Eye (tissue), 1 donor: Measurements from ENCODE around the gene METTL8.
"Not testable (repeated sequence)": the region's sequence is repeated elsewhere in the genome, so short reads cannot be mapped to it uniquely, and the experiment has no call there.

Source experiments
- DNase-seq: peaks from one replicate; pipeline ENCODE4 v3.0.0-alpha.2; 2015

Gene METTL8

GRCh38 chr2:171422710-171423495, 10.9 kb downstream of the METTL8 start:
- DNase-seq: not testable (repeated sequence)

DNA sequence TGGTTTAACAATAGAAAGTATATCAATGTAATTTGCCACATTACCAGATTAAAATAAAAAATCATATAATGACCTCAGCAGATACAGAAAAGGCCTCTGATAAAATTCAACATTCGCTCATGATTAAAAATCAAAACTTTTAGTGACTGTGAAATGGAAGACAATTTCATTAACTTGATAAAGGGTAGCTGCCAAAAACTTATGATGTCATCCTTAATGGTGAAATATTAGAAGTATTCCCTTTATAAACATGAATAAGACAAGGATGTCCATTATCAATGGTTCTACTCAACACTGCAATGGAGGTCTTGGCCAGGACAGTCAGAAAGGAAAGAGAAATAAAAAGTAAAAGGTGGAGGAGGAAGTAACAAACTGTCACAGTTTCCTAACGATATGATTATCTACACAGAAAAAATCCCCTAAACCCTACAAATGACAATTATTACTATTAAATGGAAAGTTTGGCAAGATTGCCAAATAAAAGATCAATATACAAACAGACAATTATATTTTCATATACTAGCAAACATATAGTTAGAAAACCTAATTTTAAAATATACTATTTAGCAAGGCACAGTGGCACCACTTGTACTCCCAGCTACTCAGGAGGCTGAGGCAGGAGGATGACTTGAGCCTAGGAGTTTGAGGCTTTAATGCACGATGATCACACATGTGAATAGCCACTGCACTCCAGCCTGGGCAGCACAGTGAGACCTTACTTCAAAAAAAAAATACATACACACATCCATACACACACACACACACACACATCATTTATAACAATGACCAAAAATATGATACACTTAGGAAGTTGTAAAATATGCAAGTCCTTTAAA, 12.8 kb downstream of the METTL8 start:
- no peak for DNase-seq

GRCh38 chr2:171419333-171419732, 14.5 kb downstream of the METTL8 start:
- no peak for DNase-seq

DNA sequence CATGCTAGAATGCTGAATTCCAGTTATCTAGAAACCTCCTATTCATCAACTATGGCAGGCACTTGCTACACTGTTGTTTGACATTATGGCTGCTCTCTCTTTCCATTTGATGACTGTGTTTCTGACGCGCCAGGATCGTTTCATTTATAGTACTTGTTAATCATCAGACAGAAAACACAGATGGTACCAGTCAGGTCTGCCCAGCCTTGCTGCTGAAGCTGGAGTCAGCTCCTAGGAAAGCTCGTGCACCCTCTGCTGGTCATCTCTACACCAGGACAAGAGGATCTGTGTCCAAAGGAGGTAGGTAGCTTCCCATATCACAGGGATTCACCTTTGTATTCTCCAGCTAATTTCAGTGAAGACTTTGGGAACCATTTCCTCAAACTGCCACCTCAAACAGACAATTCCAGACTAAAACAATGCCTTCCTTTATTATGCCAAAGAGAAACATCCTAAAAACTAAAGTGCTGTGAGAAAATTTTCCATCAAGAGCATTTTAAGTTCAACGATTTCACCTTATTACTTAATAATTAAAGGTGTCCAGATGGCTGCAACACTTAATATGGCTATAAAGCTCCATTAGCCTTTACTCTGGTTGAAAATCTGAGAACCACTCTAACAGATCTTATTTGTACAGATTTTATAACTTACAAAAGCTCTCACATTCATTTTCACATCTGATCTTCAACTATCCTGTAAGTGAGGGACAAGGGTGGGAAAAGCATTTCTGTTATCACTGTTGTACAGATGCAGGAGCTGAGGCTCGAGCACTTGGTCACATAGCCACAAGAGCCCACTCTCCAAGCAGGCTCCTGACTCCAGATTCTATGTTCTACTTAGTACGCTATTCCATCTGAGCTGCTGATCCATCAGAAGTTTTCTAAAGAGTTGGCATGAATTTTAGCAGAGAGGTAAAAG, 17.5 kb downstream of the METTL8 start:
- peak; percentile 95 for DNase-seq

GRCh38 chr2:171414645-171415044, 19.1 kb downstream of the METTL8 start:
- not testable (repeated sequence) for DNase-seq

GRCh38 chr2:171412571-171413175, 21.1 kb downstream of the METTL8 start:
- no peak for DNase-seq

DNA sequence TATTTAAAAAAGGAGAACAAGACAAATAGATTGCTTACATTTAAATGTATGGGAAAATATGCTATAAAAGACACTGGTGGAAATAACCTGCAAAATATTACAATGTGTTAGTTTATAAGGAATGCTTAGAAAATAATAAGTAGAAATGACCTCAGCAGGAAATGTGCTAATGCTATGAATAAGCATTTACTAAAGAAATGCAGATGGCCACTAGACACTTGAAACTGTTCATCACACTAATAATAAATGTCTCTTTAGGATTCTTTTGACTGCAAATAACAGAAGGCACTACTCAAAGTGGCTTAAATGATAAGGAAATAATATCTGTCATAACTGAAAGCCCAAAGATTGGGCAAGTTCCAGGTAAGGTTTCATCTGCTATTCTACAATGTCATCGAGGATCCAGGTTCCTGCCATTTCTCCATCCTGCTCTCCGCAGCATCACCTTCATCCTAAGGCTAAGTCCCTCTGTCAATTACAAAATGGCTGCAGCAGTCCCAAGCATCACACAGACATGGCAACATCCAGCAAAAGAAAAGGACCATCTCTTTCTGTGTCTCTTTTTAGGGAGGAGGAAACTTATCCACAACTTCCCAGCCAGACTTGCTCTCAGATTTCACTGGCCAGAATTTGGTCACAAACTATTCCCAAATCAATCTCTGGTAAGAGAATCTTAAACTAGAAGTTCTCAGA, 21.9 kb downstream of the METTL8 start:
- no peak for DNase-seq

GRCh38 chr2:171411214-171411613, 22.6 kb downstream of the METTL8 start:
- DNase-seq: no peak

GRCh38 chr2:171410624-171411023, 23.2 kb downstream of the METTL8 start:
- no peak for DNase-seq

DNA sequence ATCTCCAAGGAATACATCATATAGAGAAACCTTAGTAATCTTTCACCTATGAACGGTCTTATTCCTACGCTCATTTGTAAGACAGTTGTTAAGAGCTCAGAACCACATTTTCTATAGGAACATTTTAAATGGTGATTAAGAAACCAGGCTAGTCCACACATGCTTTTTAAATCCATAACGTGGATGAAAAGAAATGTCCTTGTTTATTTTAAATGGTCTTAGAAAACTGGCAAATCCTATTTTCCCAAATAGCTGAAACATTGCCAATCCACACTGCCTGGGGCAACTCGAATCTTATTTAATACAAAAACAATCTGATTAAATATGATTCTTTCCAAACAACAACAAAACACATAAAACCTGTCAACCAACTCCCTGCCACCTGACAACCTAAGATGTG, 23.7 kb downstream of the METTL8 start:
- peak; percentile 52 for DNase-seq

DNA sequence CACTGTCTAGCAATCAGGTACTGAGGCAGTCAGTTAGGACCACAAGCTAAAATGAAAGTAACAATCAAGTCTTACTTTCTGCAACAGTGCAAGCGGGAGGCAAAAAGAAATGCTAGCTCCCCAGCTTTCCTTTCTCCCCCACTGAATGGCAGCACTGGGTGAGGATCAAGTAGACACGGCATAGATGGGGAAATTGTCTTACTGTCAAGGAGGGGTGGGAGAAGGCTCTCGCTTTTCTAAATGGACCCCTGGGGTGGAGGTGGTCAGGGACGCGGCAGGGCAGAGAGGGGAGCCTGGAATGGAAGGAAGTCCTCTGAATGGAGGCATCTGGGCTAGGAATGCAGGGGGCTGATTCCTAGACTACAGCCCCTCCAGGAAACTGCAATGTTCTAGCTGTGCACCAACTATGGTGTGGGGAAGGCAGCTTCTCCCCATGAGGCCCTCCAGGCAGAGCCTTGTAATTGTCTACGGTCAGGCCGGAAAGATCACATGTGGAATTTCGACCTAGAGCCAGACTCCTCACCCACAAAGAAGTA, 24.3 kb downstream of the METTL8 start:
- no peak for DNase-seq

DNA sequence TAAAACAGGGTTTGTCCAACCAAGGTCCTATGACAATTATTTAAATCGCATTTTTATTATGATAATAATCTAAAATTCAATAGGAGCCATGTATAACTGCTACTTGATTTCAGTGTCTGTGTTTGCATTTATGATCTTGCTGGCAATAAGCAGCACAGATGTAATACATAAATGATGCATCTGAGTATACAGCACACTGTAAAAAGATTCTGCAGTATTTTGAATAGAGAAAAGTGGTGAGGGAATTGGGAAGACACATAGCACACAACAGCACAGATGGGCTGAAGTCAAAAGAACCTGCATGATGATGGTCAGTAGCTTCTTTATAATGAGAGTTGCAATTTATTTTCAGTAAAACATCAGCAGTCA, 26.1 kb downstream of the METTL8 start:
- DNase-seq: no peak

GRCh38 chr2:171407030-171407675, 26.6 kb downstream of the METTL8 start:
- DNase-seq: no peak

- DNase-seq: no peak
Measured at GRCh38 chr2:171406044-171406443, 27.7 kb downstream of the METTL8 start.

DNA sequence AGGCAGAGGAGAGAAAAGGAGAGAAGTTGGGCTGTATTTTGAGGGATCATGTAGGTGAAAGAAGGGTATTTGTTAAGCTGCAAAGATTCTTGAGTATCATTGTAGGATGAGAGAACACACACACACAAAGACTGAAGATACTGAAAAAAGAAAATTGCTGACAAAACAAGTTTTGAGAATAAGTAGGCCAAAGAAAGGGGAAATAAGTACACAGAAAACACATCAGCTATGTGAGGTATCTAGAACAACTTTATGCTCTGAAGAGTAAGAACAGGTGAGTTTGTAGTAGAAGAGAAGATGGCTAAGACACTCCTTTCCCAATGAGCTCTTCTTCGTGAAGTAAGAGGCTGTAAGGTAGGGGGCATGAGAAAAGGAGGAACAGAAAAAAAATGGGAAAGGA, 28.2 kb downstream of the METTL8 start:
- no peak for DNase-seq

DNA sequence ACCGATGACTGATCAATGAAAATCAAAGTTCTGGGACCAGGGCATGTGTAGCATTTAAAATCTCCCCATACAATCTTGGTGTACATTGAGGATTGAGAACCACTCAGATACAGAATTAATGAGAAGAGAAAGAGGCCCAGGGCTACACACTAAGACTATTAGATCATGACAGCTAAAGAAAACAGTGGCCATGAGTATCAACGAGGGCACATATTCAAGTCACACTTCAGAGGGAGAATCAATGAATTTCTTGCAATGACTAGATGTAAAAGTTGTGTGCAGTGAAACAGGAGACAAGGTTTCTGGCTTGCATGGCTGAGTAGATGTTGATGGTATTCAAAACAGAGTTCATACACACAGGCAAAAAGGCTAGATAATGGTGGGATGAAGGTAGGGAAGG, 29.1 kb downstream of the METTL8 start:
- no peak for DNase-seq

GRCh38 chr2:171404261-171404660, 29.5 kb downstream of the METTL8 start:
- no peak for DNase-seq

DNA sequence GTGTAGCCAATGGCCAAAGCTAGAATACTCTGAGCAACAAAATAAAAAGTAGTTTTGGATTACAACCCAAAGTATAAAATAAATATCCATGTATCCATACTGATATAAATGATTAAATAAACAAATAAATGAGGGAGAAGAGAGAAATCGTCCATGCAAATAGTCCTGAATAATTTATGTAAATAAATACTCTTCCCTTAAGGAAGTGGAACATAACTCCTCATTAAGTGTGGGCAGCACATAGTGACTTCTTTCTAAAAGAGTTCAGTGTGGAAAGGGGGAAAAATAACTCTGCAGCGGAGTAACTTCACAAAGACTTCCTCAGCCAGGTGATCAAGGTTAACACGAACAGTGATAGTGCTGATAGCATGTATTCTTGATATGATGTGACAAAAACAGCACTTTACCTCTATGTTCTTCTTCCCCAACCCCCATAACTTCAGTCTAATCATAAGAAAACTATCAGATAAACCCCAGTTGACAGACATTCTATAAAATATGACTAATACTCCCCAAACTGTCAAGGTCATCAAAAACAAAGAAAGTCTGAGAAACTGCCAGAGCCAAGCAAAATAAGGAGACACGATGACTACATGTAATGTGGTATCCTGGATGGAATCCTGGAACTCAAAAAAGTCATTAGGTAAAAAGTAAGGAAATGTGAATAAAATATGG, 30.7 kb downstream of the METTL8 start:
- no peak for DNase-seq

GRCh38 chr2:171401947-171402346, 31.8 kb downstream of the METTL8 start:
- no peak for DNase-seq

DNA sequence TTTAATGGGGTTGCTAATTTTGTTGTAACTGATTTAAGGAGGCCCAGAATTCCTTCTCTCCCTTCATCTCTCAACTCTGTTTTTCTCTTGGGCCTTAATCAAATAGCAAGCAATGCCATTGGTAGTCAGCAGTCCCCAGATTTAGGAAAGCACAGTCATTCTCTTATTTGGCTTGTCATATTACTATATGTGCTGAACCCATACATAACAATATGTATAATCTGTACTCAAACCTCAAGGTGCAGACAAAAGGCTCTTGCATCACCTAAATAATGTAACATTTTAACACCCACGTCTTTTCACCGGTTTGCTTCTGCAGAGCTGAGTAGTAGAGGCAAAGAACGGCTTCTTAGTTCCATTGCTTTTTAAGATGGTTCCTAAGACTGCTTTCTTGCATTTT, 33.4 kb downstream of the METTL8 start:
- no peak for DNase-seq

DNA sequence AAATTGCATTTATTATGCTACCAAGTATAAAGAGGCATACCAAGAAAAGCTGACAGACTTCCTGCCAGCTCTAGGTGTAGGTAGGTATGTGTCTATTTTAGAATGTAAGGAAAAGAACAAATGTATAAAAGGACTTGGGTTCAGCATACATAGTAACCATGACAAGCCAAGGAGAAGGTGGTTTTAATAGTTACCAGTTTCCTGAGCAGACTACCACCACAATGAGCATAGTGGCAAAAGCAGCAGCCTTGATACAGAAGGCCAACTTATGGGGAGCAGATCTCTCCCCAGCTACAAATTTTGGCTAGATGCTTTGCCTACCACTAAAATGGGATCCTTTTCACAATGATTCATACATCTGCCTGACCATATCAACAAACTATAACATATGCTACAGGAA, 34.5 kb downstream of the METTL8 start:
- no peak for DNase-seq
